Activated naive CD8-positive, alpha-beta T cell treated with anti-CD3 and anti-CD28 coated beads, Interleukin-2, amount 10 ng/mL, durations not matched to agents 7 days and 5 days (primary cell): Measurements from ENCODE around the gene GPR107. TPM values are rescaled to one million over a fixed set of nuclear protein-coding genes. Genes with fewer than 3 reads are reported as not detected.

Experiments
- ATAC-seq: fragments of 150-1000 bp; cut with Tn5 transposase; one replicate; pipeline ENCODE4 v1.10.0; 2021; ENCODE audit warnings: low read depth, moderate library complexity
- POLR2A ChIA-PET: fragments of 350-600 bp; sonication (Branson Sonifier 250); formaldehyde crosslinking; loops from one replicate; lab custom pipeline; 2021; ENCODE audit warnings: antibody characterized with exemption; lab: Charles Lee
- DNase-seq: peaks from one replicate; pipeline ENCODE4 v3.0.0; 2021
- H3K27ac Mint-ChIP-seq: one replicate; pipeline ENCODE4 v1.8.0; 2022; ENCODE audit warnings: mild to moderate bottlenecking, mixed read lengths
- H3K27me3 Mint-ChIP-seq: one replicate; pipeline ENCODE4 v1.8.0; 2022; ENCODE audit warnings: mild to moderate bottlenecking, moderate library complexity, mixed read lengths
- H3K36me3 Mint-ChIP-seq: one replicate; pipeline ENCODE4 v1.8.0; 2021; ENCODE audit warnings: mild to moderate bottlenecking, mixed read lengths
- H3K4me1 Mint-ChIP-seq: one replicate; pipeline ENCODE4 v1.8.0; 2021; ENCODE audit warnings: mixed read lengths
- H3K4me3 Mint-ChIP-seq: one replicate; pipeline ENCODE4 v1.8.0; 2022; ENCODE audit warnings: mild to moderate bottlenecking, moderate library complexity, mixed read lengths
- H3K9me3 Mint-ChIP-seq: one replicate; pipeline ENCODE4 v1.8.0; 2021; ENCODE audit warnings: mixed read lengths
- total RNA-seq, 2 experiments: library from RNA; stranded (reverse); gene quantifications; one replicate each; pipeline ENCODE4 v1.2.3, GENCODE V29; 2021

The GPR107 gene
- total RNA-seq, 2 experiments from 2014 or later, result 23.2 to 25.1 TPM

DNA sequence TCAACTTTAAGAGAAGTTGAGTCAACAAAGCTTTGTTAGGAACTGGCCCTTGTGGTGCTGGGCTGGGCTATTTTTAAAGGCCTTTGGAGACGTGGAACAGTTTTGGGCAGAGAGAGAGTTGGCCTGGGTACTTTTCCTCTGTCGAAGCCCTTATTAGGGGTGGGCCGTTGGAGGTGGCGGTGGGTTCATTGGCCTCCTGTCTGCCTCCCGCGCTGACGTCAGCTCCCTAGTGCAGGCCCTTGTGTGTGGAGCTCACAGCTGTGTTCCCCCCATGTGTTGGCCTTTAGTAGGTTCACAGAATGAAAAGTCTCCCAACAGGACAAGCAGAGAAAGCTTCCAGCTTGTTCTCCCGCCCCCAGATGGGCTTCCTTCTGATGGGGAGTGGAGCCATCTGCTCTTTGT lies 121.2 kb downstream of the GPR107 start:
- POLR2A ChIA-PET, result no interaction called here
- Mint-ChIP-seq H3K4me3 (no peak overlapping the region), H3K27me3 (peaks cover 28% of the 10 kb centered on the region)

DNA sequence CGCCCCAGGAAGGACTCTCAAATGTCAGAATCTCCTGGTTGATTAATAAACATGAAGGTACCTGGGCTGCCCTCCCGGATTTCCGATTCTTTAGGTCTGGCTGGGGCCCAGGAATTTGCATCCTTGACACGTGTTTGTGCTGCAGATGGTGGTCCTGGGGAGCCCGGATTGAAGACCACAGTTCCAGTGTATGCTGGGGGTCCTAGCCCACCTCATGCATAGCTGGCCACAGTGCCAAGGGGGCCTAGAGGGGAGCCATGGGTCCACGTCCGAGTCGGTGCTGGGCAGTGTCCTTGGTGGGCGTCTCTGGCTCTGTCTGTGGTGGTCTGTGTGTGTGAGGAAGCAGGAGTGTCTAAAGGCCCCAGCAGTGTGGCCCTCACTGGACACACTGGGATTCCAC lies 121.6 kb downstream of the GPR107 start:
- POLR2A ChIA-PET, result no interaction called here
- no peaks in the 10 kb centered on the region for H3K9me3 Mint-ChIP-seq
- no peaks in the 10 kb centered on the region for H3K36me3 Mint-ChIP-seq
- no peak for ATAC-seq
- no peak overlapping the region for H3K4me3 Mint-ChIP-seq
- DNase-seq, result no peak
- peaks cover 26% of the 10 kb centered on the region for H3K27me3 Mint-ChIP-seq
- H3K4me1 Mint-ChIP-seq, result no peaks in the 10 kb centered on the region
- H3K27ac Mint-ChIP-seq, result no peak overlapping the region

More for the DNA sequence above, 121.2 kb downstream of the GPR107 start:
- no peak overlapping the region for H3K27ac Mint-ChIP-seq
- no peak for DNase-seq
- no peaks in the 10 kb centered on the region for H3K9me3 Mint-ChIP-seq
- ATAC-seq, result no peak
- no peaks in the 10 kb centered on the region for H3K4me1 Mint-ChIP-seq
- no peaks in the 10 kb centered on the region for H3K36me3 Mint-ChIP-seq

DNA sequence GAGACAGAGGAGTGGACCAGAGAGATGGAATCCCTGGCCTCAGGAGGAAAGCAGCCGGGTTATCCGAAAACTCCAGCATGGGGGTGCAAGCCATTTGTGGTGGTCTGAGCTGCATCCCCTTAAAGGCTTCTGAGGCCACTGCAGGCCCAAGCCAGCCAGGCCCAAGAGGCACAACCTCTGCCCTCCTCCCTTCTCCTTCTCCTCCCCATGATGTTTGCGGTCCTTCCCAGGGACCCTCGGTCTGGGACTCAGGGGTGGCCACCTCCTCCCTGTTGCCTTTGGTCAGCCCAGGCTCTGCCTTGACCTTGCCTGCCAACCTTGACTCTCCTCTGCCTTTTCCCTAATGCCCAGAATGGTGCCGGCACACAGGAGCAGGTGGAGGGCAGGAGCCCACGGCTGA lies 123.1 kb downstream of the GPR107 start:
- H3K9me3 Mint-ChIP-seq, result no peaks in the 10 kb centered on the region
- H3K27ac Mint-ChIP-seq, result no peak overlapping the region
- H3K4me3 Mint-ChIP-seq, result no peak overlapping the region
- no peaks in the 10 kb centered on the region for H3K36me3 Mint-ChIP-seq
- no peaks in the 10 kb centered on the region for H3K4me1 Mint-ChIP-seq
- POLR2A ChIA-PET, result no interaction called here
- ATAC-seq, result no peak
- peaks cover 14% of the 10 kb centered on the region for H3K27me3 Mint-ChIP-seq
- no peak for DNase-seq

DNA sequence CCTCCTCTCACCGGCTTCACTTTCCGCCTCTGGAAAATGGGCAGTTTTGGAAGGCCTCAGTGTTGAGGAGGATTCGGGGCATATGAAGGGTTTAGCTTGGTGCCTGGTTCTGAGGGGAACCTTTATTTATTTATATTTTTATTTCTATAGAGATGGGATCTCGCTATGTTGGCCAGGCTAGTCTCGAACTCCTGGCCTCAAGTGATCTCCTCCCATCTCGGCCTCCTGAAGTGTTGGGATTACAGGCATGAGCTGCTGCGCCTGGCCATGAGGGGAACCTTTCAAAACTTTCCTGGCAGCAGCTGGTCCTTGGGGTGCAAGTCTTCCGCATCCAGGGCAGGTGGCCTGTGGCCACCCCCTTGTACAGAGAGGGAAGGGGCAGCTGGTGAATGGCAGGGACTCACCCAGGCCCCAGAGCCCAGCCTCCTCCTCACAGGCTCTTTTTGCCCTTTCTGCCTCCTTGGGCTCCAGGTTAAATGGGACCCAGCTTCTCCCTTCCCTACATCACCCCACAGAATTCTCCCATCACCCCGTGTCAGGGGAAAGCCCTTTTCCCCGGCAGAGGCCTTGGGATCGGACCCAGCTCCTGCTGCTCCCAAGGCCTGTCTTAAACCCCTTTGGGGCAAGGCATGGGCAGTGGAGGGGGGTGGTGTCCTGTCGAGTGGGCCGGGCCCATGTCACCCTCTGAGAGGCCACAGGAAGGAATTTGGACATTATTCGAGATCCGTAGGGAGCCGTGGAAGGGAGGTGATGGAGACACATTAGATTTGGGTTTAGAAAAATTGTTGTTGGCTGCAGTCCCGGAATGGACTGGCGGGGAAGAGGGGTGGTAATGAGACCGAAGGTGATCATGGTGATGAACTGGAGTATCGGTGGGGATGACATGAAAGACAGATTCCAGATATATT lies 124.4 kb downstream of the GPR107 start:
- H3K9me3 Mint-ChIP-seq, result no peaks in the 10 kb centered on the region
- H3K27me3 Mint-ChIP-seq, result peaks cover 13% of the 10 kb centered on the region
- DNase-seq, result no peak
- no peak overlapping the region for H3K27ac Mint-ChIP-seq
- ATAC-seq, result no peak
- no peaks in the 10 kb centered on the region for H3K36me3 Mint-ChIP-seq
- no peak overlapping the region for H3K4me3 Mint-ChIP-seq
- POLR2A ChIA-PET, result no interaction called here
- no peaks in the 10 kb centered on the region for H3K4me1 Mint-ChIP-seq

DNA sequence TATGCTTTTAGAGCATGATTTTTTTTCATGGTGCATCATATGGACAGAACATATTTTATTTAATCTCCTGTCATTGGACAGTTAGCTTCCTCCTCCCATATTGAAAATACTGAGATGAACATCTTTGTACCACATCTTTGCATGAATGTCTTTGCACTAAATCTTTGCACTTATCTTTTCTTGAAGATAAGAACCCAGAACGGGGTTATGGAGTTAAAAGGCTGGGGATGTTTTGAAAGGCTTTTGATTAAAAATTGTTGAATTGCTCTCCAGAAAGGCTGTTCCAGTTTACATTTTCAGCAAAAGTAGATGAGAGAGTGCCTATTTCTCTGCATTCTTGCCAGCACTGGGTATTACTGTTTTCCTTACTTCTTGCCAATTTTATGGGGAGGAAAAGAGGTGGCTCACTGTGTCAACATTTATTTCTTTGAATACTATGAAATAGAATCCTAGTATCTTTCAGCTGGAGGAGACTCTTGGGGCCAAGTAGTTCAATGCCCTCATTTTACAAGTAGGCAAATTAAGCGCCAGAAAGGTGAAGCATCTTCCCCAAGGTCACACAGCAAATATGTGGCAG lies 125.7 kb downstream of the GPR107 start:
- Mint-ChIP-seq H3K27ac (no peak overlapping the region), H3K4me1 (peaks cover 2% of the 10 kb centered on the region), H3K4me3 (no peak overlapping the region), H3K9me3 (no peaks in the 10 kb centered on the region), H3K36me3 (no peaks in the 10 kb centered on the region), H3K27me3 (peaks cover 2% of the 10 kb centered on the region)
- no peak for DNase-seq
- POLR2A ChIA-PET, result no interaction called here
- ATAC-seq, result no peak

DNA sequence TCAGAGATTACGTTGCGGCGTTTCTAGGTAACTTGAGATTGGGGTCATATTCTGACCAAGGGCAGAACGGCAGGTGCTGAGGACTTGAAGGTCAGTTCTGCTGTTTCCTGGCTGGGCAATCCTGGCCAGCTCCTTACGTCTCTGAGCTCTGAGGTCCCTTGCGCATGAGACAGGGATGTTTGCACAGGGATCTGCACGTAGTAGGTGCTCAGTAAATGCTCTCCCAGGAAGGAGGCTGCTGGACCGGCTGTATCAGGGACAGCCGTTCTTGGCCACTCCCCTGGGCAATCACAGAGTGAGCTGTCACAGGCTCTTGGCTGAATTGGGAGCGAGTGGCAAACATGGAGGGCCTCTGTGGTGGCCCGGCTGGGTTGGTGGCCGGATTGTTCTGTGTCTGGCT lies 126.8 kb downstream of the GPR107 start:
- POLR2A ChIA-PET, result no interaction called here
- Mint-ChIP-seq H3K36me3 (no peaks in the 10 kb centered on the region), H3K27ac (no peak overlapping the region), H3K9me3 (no peaks in the 10 kb centered on the region), H3K4me3 (no peak overlapping the region), H3K4me1 (peaks cover 2% of the 10 kb centered on the region), H3K27me3 (no peaks in the 10 kb centered on the region)
- ATAC-seq (no peak), DNase-seq (no peak)

DNA sequence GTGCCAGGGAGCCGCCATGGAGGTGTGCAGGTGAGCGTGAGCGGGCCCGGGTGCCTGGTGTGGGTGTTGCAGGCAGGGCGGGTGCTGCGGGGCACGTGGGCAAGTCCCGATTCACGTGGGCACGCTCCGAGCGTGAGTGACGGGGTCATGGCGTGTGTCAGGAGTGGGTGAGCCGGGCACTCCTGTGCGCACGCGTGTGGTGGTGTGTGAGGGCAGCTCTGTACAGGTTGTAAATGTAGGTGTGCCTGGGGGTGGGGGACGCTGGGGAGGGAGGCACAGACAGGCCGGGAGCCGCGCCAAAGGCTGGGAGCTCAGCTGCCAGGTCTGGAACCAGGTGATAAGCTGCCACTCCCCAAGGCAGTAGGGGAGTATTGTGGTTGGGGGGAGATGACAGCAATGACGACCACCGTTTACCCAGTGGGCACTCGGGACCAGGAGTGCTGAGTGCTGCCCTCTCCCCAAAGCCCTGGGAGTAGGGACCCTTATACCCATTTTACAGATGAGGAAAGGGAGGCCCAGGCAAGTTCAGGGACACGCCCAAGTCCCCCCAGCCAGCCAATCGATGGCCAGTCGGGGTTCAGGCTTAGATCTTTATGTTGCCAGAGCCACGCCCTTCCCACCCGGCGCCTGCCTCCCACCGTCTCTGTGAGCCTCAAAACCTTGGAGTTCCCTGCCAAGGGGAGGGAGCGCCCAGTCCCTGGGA lies 128.1 kb downstream of the GPR107 start:
- Mint-ChIP-seq H3K4me3 (no peak overlapping the region), H3K27ac (no peak overlapping the region), H3K36me3 (no peaks in the 10 kb centered on the region), H3K4me1 (peaks cover 2% of the 10 kb centered on the region), H3K27me3 (no peaks in the 10 kb centered on the region), H3K9me3 (no peaks in the 10 kb centered on the region)
- POLR2A ChIA-PET, result no interaction called here
- DNase-seq, result no peak
- ATAC-seq, result no peak

DNA sequence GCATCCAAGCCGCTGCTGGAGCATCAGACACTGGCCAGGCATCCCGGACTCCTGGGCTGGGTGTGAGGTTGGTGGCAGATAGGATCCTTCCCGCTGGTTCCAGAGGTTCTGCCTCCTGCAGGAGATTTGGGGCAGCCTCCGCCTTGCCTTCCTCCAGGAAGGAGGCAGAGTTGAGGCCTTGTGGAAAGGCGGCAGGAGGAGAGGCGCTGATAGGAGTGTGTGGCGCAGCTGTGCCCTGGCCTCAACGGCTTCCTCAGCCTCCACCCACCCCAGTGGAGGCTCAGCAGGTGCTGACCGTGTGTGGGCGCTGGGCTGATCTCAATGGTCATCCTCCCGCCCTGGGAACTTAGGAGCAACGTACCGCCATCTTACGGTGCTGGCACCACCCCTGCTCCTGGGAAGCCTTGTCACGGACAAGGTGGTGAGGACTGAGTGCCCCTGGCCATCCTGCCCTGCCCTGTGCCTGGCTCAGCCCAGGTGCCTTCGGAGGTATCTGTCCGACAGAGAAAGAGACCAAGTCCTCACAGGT lies 128.7 kb downstream of the GPR107 start:
- H3K27ac Mint-ChIP-seq, result no peak overlapping the region
- POLR2A ChIA-PET, result no interaction called here
- no peaks in the 10 kb centered on the region for H3K36me3 Mint-ChIP-seq

DNA sequence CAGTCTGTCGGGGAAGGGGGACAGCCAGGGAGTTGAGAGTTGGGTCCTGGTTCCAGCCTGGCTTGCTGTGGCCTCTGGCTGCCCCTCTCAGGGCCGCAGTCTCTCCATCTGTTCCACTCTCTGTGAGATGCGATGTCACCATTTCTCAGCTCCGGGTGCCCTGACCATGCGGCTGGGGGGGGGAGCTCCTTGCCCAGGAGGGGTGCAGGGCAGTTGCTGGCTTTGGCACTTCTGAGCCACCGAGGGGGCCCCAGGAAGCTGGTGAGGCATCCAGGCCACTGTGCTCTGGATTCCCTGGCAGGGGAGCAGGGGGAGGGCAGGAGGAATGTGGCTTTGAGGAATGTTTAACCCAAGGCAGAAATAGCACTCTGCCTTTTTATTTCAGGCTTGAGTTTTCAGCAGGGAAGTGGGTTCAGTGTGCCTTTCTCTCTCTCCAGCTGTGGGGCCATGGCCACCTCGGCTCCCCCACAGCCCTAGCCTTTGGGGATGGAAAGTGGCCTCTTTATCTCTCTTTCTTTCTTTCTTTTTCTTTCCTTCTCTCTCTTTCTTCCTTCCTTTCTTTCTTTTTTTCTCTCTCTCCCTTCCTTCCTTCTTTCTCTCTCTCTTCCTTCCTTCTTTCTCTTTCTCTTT lies 129.5 kb downstream of the GPR107 start:
- POLR2A ChIA-PET, result no interaction called here
- no peak overlapping the region for H3K4me3 Mint-ChIP-seq
- ATAC-seq, result no peak

More for the DNA sequence above, 128.7 kb downstream of the GPR107 start:
- no peak for ATAC-seq
- no peaks in the 10 kb centered on the region for H3K27me3 Mint-ChIP-seq
- no peak overlapping the region for H3K4me3 Mint-ChIP-seq
- no peaks in the 10 kb centered on the region for H3K9me3 Mint-ChIP-seq
- H3K4me1 Mint-ChIP-seq, result peaks cover 2% of the 10 kb centered on the region
- DNase-seq, result no peak

DNA sequence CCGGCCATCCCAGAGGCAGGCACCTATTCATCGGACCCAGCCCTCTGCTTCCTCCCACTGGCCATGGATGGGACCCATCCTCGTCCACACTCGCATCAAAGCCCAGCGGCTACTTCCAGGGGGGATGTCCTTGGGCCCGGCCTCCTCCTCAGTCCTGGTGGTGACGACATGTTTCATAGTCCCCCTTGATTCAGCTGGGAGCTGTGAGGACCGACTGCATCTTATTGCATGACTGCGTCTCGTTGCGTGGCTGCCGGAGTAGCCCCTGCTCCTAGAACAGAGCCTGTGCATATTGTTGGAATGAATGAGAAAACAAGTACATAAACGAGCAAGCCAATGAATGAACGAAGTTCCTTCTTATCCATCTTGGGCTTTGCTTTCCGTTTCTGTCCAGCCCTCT lies 131.3 kb downstream of the GPR107 start:
- Mint-ChIP-seq H3K27me3 (peaks cover under 1% of the 10 kb centered on the region), H3K9me3 (no peaks in the 10 kb centered on the region), H3K27ac (no peak overlapping the region), H3K4me3 (no peak overlapping the region), H3K4me1 (peaks cover 2% of the 10 kb centered on the region), H3K36me3 (no peaks in the 10 kb centered on the region)
- POLR2A ChIA-PET, result no interaction called here
- ATAC-seq (no peak), DNase-seq (no peak)

More for the DNA sequence above, 129.5 kb downstream of the GPR107 start:
- no peaks in the 10 kb centered on the region for H3K36me3 Mint-ChIP-seq
- H3K4me1 Mint-ChIP-seq, result peaks cover 2% of the 10 kb centered on the region
- no peak for DNase-seq
- no peaks in the 10 kb centered on the region for H3K27me3 Mint-ChIP-seq
- no peak overlapping the region for H3K27ac Mint-ChIP-seq
- no peaks in the 10 kb centered on the region for H3K9me3 Mint-ChIP-seq

DNA sequence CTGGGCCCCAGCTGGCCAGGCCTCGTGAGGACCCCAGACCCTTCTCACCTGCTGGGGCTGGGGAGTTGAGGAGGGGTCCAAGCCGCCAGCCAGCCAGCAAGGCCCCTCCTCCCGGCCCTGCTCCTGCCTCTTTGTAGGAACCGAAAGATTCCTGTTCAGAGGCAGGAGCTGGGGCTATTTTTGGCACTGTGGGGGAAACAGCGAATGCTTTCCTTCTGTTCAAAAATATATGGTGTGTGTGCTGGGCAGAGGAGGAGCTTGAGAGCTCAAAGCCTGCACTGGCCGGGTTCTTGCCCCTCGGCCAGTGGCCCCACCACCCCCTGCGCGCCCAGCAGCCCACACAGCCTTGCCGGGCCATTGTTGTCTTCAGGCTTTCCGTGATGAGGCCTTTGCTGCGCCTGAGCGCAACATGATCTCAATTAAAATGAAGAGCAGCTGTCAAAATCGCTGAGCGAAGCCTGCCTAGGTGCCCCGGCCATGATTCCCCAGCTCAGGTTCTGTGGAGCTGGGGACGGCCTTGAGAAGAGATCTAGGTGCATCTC lies 131.9 kb downstream of the GPR107 start:
- no peak overlapping the region for H3K27ac Mint-ChIP-seq
- POLR2A ChIA-PET, result no interaction called here
- H3K9me3 Mint-ChIP-seq, result no peaks in the 10 kb centered on the region
- ATAC-seq, result no peak
- H3K4me3 Mint-ChIP-seq, result no peak overlapping the region
- H3K27me3 Mint-ChIP-seq, result peaks cover 2% of the 10 kb centered on the region
- DNase-seq, result no peak
- H3K4me1 Mint-ChIP-seq, result peaks cover 2% of the 10 kb centered on the region
- no peaks in the 10 kb centered on the region for H3K36me3 Mint-ChIP-seq

DNA sequence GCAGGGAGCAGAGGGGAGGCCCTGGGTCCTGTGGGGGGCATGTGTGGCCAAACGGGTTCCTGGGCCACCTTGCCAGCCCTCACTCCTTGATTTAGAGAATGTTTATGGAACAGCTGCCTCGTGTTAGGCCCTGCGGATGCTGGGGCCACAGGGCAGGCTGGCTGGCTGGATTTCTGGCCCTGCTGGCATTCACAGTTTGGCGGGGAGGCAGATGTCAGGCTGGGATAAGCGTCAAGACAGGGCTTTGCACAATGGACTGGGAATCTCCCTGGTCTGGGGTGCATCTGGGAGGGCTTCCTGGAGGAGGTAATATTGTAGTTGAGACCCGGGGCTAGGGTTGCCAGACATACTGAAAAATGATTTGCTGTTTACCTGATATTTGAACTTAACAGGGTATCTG lies 132.3 kb downstream of the GPR107 start:
- H3K4me3 Mint-ChIP-seq, result no peak overlapping the region
- peaks cover 2% of the 10 kb centered on the region for H3K27me3 Mint-ChIP-seq
- POLR2A ChIA-PET, result no interaction called here
- ATAC-seq (no peak), DNase-seq (no peak)
- peaks cover 2% of the 10 kb centered on the region for H3K4me1 Mint-ChIP-seq
- no peaks in the 10 kb centered on the region for H3K36me3 Mint-ChIP-seq
- H3K27ac Mint-ChIP-seq, result no peak overlapping the region
- H3K9me3 Mint-ChIP-seq, result no peaks in the 10 kb centered on the region
